Caco-2 (cell line): ENCODE measurements around the gene TEX13C. TPM values are rescaled to one million over a fixed set of nuclear protein-coding genes. Genes with fewer than 3 reads are reported as not detected.

Experiments
- BruUV-seq: library from RNA; stranded (reverse); fragments of 400-500 nt; replicated peaks from 2 replicates; lab custom pipeline; 2021; lab: Mats Ljungman, UMichigan
- CTCF ChIA-PET: fragments of 300-600 bp; sonication (Branson Sonifier 250); formaldehyde crosslinking; loops from one replicate; lab custom pipeline; 2022; ENCODE audit warnings: antibody characterized with exemption; lab: Charles Lee
- POLR2A ChIA-PET: fragments of 300-600 bp; sonication (Branson Sonifier 250); formaldehyde crosslinking; loops from one replicate; lab custom pipeline; 2022; ENCODE audit warnings: antibody characterized with exemption; lab: Charles Lee
- DNase-seq, 2 experiments: peaks; one replicate each; pipeline versions ENCODE4 v3.0.0 to v3.0.0-alpha.2; 2020 to 2022
- H3K27me3 ChIP-seq: replicated peaks from 2 replicates; pipeline ENCODE4 v1.6.0; 2011; ENCODE audit warnings: low read length; ENCODE audit not compliant: control insufficient read depth, insufficient read depth
- H3K36me3 ChIP-seq: 2 replicates; pipeline ENCODE4 v1.5.1; 2011; ENCODE audit warnings: low read length; ENCODE audit not compliant: control insufficient read depth, insufficient read depth
- H3K4me1 ChIP-seq: fragments of 250-450 bp; sonication (Bioruptor Pico); 2 replicates; pipeline ENCODE4 v1.5.1; 2020; ENCODE audit warnings: mild to moderate bottlenecking
- H3K4me3 ChIP-seq: 2 replicates; pipeline ENCODE4 v1.5.1; 2011; ENCODE audit warnings: low read depth, mild to moderate bottlenecking, control low read depth, low read length
- H3K9me3 ChIP-seq: fragments of 250-450 bp; sonication (Bioruptor Pico); 2 replicates; pipeline ENCODE4 v1.5.1; 2020; ENCODE audit warnings: mild to moderate bottlenecking, moderate library complexity
- H3K27ac Mint-ChIP-seq: one replicate; pipeline ENCODE4 v1.8.0; 2022; ENCODE audit warnings: mixed read lengths; ENCODE audit not compliant: unreplicated experiment
- H3K27me3 Mint-ChIP-seq: one replicate; pipeline ENCODE4 v1.8.0; 2022; ENCODE audit warnings: mixed read lengths; ENCODE audit not compliant: insufficient read depth, unreplicated experiment
- H3K36me3 Mint-ChIP-seq: one replicate; pipeline ENCODE4 v1.8.0; 2022; ENCODE audit warnings: mild to moderate bottlenecking, mixed read lengths; ENCODE audit not compliant: insufficient read depth, unreplicated experiment
- H3K4me1 Mint-ChIP-seq: one replicate; pipeline ENCODE4 v1.8.0; 2022; ENCODE audit warnings: low read depth, mixed read lengths; ENCODE audit not compliant: unreplicated experiment
- H3K4me3 Mint-ChIP-seq: one replicate; pipeline ENCODE4 v1.8.0; 2022; ENCODE audit warnings: mild to moderate bottlenecking, moderate library complexity, mixed read lengths; ENCODE audit not compliant: unreplicated experiment
- H3K9me3 Mint-ChIP-seq: one replicate; pipeline ENCODE4 v1.8.0; 2022; ENCODE audit warnings: mixed read lengths; ENCODE audit not compliant: unreplicated experiment
- intact Hi-C: fragments of 100-400 bp; cut with micrococcal nuclease; formaldehyde crosslinking; loops from one replicate; pipeline ENCODE4 v1.10.0; 2022; ENCODE audit not compliant: unreplicated experiment
- total RNA-seq: library from RNA; stranded (reverse); gene quantifications from 2 replicates; pipeline ENCODE4 v1.2.3, GENCODE V29; 2022
- TF ChIP-seq, protein P1 (sequence below), 2 experiments: fragments of 200-600 bp in 1 of 2; IDR thresholded peaks; 1 replicate in 1 of 2; 2 replicates in 1 of 2; pipeline versions ENCODE4 v1.5.1 to v1.8.0; 2011 to 2022; ENCODE audit warnings: antibody characterized with exemption in 1 of 2, control low read depth in 1 of 2, inconsistent platforms in 1 of 2, low read depth in 1 of 2, low read length in 1 of 2, mild to moderate bottlenecking in 1 of 2, moderate library complexity in 1 of 2; ENCODE audit not compliant: insufficient read depth in 1 of 2, severe bottlenecking in 1 of 2, unreplicated experiment in 1 of 2

Gene TEX13C
- total RNA-seq, 1 experiment from 2014 or later = not detected

DNA sequence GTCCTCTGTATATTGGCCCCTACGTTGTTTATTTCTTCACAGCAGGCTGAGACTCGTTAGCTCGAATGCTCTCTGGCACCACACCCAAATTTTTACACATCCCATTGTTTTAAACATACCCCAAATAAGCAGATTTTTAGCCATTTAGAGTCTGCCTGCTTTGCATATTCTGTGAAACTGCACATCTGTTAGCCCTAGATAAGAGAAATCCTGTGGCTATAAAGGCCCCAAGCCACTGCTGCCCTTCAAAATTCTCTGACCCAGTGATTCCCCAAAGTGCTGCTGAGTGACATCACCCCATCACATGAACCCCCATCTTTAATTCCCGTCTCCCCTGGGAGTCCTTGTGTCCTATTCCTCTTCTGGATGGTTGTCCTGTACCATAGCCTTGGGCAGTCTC lies 20.8 kb downstream of the TEX13C start:
- Mint-ChIP-seq H3K27me3 (no peaks in the 10 kb centered on the region), H3K9me3 (peaks cover 10% of the 10 kb centered on the region), H3K4me3 (no peak overlapping the region), H3K36me3 (no peaks in the 10 kb centered on the region), H3K4me1 (no peaks in the 10 kb centered on the region), H3K27ac (no peak overlapping the region)
- POLR2A ChIA-PET = no interaction called here
- no peaks in the 10 kb centered on the region for H3K9me3 ChIP-seq
- no peaks in the 10 kb centered on the region for H3K4me1 ChIP-seq
- CTCF ChIA-PET = no interaction called here
- no peaks in the 10 kb centered on the region for H3K27me3 ChIP-seq
- no peak overlapping the region for H3K4me3 ChIP-seq
- H3K36me3 ChIP-seq = no peaks in the 10 kb centered on the region
- intact Hi-C loops = no loop called here
- DNase-seq = no peak
- no TSS peak for BruUV-seq
- TF ChIP-seq, protein P1, sequence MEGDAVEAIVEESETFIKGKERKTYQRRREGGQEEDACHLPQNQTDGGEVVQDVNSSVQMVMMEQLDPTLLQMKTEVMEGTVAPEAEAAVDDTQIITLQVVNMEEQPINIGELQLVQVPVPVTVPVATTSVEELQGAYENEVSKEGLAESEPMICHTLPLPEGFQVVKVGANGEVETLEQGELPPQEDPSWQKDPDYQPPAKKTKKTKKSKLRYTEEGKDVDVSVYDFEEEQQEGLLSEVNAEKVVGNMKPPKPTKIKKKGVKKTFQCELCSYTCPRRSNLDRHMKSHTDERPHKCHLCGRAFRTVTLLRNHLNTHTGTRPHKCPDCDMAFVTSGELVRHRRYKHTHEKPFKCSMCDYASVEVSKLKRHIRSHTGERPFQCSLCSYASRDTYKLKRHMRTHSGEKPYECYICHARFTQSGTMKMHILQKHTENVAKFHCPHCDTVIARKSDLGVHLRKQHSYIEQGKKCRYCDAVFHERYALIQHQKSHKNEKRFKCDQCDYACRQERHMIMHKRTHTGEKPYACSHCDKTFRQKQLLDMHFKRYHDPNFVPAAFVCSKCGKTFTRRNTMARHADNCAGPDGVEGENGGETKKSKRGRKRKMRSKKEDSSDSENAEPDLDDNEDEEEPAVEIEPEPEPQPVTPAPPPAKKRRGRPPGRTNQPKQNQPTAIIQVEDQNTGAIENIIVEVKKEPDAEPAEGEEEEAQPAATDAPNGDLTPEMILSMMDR (IDR thresholded peaks at IDR 0.05; ENCODE audit: insufficient read depth in 1 of 2, low read depth in 1 of 2, low read length in 1 of 2, severe bottlenecking in 1 of 2, unreplicated experiment in 1 of 2) = no peak

DNA sequence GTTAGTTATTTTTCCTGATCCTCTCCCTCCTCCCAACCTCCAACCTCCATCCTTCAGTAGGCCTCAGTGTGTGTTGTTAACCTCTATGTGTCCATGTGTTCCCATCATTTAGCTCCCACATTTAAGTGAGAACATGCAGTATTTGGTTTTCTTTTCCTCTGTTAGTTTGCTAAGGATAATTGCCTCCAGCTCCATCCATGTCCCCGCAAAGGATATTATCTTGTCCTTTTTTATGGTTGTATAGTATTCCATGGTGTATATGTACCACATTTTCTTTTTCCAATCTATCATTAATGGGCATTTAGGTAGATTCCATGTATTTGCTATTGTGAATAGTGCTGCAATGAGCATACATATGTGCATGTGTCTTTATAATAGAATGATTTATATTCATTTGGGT lies 54.5 kb downstream of the TEX13C start:
- H3K27ac Mint-ChIP-seq = no peak overlapping the region
- H3K4me3 Mint-ChIP-seq = no peak overlapping the region
- no TSS peak for BruUV-seq
- ChIA-PET POLR2A (no interaction called here), CTCF (no interaction called here)
- no peak for DNase-seq
- intact Hi-C loops = no loop called here
- H3K4me1 Mint-ChIP-seq = no peaks in the 10 kb centered on the region
- H3K9me3 Mint-ChIP-seq = no peaks in the 10 kb centered on the region
- TF ChIP-seq, protein P1 (IDR thresholded peaks at IDR 0.05; ENCODE audit: insufficient read depth in 1 of 2, low read depth in 1 of 2, low read length in 1 of 2, severe bottlenecking in 1 of 2, unreplicated experiment in 1 of 2) = no peak
- no peaks in the 10 kb centered on the region for H3K36me3 Mint-ChIP-seq
- Histone ChIP-seq H3K9me3 (no peaks in the 10 kb centered on the region), H3K4me3 (no peak overlapping the region), H3K27me3 (no peaks in the 10 kb centered on the region), H3K36me3 (no peaks in the 10 kb centered on the region), H3K4me1 (0 out of 2 replicates have a peak, but pooled peaks cover 3% of the 10 kb centered on the region)
- H3K27me3 Mint-ChIP-seq = no peaks in the 10 kb centered on the region
